22Rv1 (cell line): ENCODE measurements around the gene PRM1.

Source experiments
- H3K27ac ChIP-seq: fragments of 450-650 bp; 2 replicates; pipeline ENCODE4 v1.5.1; 2017
- CTCF ChIP-seq: fragments of 450-650 bp; IDR thresholded peaks from 2 replicates; pipeline ENCODE4 v1.5.1; 2017; ENCODE audit warnings: mild to moderate bottlenecking
- ZFX ChIP-seq: fragments of 450-650 bp; IDR thresholded peaks from 2 replicates; pipeline ENCODE4 v1.6.1; 2017; ENCODE audit warnings: antibody characterized with exemption, borderline replicate concordance

The PRM1 gene

GRCh38 chr16:11231367-11231970 lies 49.7 kb downstream of the PRM1 start:
- no peak overlapping the region for H3K27ac ChIP-seq
- TF ChIP-seq ZFX: no peak
- TF ChIP-seq CTCF: no peak
